GM19238 (cell line): ENCODE data around the gene RAET1E.
"Not testable (repeated sequence)": the region's sequence is repeated elsewhere in the genome, so short reads cannot be mapped to it uniquely, and the experiment has no call there.

Experiments
- DNase-seq: peaks from one replicate; pipeline ENCODE4 v3.0.0; 2011; ENCODE audit warnings: low spot score; ENCODE audit not compliant: insufficient read length

The RAET1E gene

GRCh38 chr6:149897855-149898744, at the start of gene RAET1E:
Gene RAET1E (minus strand): TSS chr6:149898113. CDS start chr6:149890901, 7,212 bp downstream.
- no peak for DNase-seq

- not testable (repeated sequence) for DNase-seq
Measured at GRCh38 chr6:149947533-149947932, 49.6 kb upstream of the RAET1E start.

DNA sequence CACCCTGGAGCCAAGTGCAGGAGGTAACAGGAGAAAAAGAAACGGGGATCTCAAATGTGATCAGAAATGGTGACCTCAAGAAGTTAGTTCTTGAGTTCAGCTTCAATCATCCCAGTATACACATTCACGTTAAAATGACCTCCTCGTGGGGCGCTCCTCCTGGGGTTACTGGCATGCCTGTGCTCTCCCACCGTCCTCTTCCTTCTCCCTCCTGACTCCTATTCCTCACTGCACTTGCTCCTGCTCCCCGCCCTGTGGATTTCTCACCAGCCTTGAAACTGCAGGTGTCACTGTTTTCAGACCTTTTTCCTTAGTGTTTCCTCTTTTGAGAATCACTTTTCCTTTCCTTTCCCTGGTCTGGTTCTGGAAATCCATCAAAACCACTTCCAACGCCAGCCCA, 48.7 kb upstream of the RAET1E start:
- DNase-seq, result not testable (repeated sequence)

DNA sequence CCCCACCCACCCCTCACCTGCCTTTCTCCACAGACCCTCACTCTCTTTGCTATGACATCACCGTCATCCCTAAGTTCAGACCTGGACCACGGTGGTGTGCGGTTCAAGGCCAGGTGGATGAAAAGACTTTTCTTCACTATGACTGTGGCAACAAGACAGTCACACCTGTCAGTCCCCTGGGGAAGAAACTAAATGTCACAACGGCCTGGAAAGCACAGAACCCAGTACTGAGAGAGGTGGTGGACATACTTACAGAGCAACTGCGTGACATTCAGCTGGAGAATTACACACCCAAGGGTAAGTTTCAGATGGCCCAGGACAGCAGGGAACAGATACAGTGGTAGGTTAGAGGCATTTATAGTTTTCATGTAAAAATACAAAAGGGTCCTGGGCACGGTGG, 47.4 kb upstream of the RAET1E start:
- not testable (repeated sequence) for DNase-seq

- DNase-seq, result not testable (repeated sequence)
Measured at GRCh38 chr6:149943321-149943720, 45.4 kb upstream of the RAET1E start.

DNA sequence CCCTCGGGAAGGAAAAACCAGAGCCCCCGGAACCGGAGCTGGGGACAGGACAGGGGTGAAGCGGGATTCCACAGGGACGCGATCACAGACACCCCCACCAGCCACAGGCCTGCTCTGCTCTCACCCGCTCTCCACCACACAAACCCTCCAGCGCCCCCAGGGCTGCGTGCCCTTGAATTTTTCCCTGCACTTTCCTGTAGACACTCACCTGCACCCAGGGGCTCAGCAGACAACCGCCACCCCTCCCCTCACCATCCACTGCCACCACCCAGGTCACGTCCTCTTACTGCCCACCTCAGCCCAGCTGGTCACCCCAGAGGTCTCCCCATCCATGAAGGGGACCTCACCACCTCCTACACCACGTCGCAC, 44.5 kb upstream of the RAET1E start:
- no peak for DNase-seq

DNA sequence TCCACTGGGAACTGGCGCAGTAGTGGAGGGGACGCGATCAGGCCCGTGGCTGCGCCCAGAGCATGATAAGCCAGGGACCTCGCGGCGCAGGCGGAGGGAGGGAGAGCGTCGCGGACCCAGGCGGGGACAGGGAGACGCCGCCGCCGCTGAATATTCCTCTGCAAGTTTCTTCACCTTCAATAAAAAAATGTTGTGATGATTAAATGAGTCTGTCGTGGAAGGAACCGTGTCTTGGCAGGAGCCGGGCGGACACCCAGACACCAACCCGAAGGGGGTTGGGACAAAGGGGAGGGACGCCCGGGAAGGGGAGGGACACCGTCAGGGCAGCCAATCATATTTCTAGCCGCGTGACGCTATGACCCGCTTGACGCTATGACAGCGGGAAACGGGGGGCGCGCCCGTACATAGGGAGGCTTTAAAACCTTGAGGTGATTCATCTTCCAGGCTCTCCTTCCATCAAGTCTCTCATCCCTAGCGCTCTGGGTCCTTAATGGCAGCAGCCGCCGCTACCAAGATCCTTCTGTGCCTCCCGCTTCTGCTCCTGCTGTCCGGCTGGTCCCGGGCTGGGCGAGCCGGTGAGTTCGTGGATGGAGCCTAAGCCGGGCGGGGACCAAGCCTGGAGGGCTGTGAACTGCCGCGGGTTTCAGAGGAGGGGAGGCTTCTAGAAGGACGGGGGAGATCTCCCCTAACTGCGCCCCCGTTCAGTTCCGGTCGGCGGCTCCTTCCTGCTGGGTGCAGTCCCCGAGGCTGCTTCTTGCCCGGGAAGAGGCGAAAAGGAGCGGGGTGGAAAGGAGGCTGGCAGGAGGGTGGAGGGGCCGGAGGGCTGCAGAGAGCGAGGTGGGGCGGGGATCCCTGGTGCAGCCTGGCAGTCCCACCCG, 43.9 kb upstream of the RAET1E start, which contains the start of gene ULBP2:
ULBP2 (plus strand) TSS at position 432 of the 878 bp plus-strand sequence; CDS start at position 491, 59 bp downstream.
- no peak for DNase-seq

DNA sequence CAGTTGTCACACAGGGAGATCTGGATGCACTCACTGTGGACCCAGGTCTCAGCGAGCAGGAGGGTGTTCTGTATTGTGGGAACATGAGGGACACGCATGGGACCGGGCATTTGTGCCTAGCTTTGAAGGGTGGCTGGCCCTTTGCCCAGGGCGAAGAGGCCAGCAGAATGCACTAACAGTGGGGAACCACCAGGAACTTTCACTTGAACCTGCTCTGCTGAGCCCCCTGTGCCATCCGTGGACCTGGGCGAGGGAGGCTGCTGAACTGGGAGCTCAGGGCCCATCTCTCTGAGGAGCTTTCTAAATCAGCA, 42.7 kb upstream of the RAET1E start:
- no peak for DNase-seq

- no peak for DNase-seq
Measured at GRCh38 chr6:149939909-149940671, 42.2 kb upstream of the RAET1E start.

DNA sequence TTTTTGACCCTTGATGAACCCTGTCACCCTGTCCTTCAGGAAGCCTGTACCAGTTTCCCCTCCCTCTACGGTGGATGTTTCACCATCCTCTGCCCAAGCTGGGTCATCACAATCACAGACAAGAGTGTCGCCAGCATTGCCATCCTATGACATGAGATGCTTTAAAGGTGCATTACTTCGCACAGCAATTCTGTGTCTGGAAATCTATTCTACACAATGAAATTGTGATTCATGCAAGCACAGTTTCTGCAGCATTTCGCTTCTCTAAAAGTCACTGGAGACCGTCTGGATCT, 41.4 kb upstream of the RAET1E start:
- no peak for DNase-seq

DNA sequence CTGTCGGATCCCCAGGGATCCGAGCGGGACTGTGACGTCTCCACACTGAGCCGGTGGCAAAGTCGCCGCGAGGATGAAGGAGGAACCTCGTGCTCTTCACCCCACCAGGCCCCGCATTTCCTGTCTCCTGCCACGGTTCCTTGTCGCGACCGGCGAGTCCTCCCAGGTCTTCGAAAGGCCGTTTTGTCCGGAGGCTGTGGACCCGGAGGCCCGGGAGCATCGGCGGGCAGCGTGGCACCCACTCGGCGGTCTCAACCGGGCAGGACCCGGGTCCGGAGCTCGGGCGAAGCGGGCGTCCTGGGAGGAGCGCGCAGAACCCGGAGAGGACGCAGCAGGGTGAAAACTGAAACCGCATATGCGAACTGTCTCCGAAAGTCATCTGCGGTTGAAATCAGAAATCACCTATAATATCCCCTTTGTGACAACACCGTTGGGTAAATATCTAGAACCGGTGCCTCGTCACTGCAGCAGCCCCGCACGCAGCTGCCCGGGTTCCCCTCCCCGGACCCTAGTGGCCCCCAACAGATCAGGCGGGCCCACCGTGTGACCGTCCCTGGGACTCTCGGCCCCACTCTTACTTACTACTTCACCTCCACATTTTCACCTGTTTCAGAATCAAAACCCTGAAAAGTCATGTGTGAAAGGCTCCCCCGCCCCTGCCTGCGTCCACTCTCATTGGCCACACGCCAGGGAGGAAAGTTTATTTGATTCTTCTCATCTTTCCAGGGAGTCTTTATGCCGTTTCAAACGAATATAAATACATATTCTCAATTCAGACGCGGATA, 40.9 kb upstream of the RAET1E start:
- DNase-seq, result peak; percentile 60

- DNase-seq, result not testable (repeated sequence)
Measured at GRCh38 chr6:149938013-149938570, 40.2 kb upstream of the RAET1E start.

DNA sequence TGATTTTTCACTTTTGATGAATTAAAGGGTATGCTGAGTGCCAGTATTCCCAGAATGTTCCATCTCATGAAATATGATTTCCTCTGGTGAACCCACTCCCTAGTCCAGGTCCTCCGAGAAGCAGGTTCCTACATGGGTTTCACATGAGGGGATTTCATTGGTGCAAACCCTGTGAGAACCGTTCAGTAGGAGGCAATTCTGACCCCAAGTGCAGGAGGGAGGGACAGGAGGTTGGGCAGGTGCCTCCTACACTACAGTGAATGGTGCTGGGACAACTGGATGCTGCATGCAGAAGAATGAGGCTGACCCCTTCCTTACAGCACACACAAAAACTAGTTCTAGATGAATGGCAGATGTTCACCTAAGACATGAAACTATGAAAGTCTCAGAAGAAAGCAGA, 38.8 kb upstream of the RAET1E start:
- no peak for DNase-seq

DNA sequence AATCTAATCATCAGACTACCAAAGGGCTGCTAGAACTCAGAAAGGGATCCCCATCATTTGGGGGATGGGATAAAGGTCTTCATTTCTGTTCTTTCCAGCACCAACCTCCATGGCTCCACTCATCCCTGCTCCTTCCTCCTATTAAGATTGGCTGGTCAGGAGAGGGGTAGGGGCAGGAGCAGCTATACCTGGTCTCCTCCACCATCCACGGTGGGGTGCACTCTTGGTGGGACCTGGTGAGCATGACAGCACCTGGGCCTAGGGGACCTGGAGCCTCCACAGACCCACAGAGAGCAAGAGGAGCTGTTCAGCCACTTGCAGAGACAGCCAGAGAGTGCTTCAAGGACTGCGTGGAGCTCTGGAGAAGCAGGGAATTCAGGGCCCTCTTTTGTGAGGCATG, 37.8 kb upstream of the RAET1E start:
- no peak for DNase-seq

DNA sequence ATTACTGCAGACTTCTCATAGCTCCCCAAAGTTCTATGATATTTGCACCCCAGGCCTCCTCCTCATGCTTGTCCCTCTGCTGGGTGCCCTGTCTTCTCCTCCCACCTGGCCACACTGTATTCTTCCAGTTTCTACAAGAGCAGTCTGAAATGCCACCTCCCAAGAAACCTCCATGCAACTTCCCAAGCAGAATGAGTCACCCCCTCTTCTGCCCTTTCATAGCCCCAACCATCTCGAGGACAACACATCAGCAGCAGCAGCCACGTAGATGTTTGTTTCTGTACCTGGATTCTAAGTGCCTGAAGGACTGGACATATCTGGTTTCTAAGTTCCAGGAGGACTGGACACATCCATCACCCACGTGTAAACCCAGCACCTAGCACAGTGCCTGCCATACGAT, 37.3 kb upstream of the RAET1E start:
- no peak for DNase-seq

DNA sequence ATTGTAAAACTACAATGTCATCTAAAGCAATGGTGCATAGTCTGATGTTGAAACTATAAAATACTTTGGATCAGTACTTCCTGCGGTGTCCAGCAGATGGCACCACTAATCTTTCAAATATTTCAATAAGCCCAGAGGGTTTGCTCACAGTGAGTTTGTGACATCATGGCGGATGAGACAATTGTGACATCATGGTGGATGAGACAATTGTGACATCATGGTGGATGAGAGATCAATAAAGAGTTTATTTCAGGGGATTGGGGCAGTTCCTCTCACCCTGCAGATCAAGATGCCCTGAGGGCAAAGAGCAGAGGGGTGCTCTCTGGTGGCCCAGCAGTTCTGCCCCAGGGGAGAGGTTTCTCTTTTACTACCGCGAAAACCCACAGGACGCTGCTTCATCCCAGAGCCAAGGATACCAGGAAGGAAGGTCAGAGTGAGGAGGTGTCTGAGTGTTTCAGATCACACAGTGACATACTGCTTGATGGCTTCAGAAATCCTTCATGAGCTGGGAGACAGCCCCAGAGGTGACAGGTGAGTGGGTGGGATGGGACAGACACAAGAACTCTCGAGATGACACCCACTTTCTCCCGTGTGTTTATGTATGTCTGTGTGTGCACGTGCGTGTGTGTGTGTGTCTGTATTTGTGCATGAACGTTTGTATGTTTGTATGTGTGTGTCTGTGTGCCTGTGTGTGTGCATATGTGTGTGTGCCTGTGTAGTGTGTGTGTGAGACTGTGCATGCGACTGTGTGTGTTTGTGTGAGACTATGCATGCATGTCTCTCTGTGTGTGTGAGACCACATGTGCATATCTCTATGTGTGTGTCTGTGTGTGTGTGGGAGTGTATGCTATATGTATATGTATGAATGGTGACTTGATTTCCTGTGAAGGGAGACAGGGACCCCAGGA, 36.6 kb upstream of the RAET1E start:
- DNase-seq, result no peak

DNA sequence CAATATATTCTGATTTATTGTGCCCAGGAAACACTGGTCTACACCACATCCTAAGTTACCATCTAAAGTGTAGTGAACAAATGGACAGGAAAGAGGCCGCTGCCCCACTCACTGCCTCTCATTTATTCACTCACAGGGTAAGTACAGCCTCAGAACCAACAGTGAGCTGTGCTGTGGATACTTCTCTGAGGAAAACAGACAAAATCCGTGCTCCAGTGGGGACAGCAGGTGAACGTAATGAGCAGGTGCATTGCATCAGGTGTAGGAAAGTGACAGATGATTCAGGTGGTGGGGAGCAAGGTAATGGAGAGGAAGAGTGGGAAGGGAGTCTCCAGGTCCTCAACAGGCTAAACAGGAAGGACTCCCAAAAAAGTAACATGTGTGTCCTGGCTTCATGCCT, 35.5 kb upstream of the RAET1E start:
- no peak for DNase-seq

DNA sequence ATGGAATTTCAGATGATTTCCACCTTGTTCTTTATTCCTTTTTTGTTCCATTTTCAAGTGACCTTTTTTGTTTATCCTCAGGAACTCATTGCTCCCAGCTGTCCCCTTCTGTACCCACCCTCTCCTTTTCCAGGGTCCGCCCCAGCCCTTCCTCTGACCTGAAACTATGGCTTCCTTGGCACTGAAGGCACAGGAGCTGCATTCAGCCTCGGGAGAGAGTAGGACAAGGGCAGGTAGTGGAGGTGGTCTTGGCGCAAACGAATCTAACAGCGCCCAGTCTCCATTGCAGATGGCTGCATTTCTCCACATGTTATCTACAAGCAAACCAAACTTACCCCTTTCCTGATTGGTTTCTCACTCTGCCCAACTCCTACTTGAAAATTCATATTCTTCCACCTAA, 35.1 kb upstream of the RAET1E start:
- no peak for DNase-seq

- no peak for DNase-seq
Measured at GRCh38 chr6:149931501-149931900, 33.6 kb upstream of the RAET1E start.

DNA sequence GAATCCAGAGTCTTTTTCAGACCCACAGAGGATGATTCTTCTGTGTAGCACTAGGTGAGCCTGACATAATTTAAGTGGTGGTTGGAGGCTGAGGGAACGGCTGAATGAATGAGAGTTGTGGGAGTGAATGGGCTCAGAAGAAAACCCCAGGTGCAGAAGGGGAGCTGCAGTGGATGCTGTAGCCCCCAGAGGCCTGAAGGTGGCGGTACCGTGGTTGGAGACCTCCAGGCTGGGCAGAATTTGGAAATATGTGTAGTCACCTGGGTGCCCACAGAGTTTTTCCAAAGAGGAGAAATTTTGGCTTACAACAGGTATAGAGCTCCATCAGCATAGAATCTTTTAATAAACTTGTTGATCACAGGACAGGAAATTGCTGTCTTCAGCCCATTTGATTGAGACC, 31.5 kb upstream of the RAET1E start:
- no peak for DNase-seq
